GM12878 (cell line): Measurements from ENCODE around the gene PTPRC. TPM values are rescaled to one million over a fixed set of nuclear protein-coding genes. Genes with fewer than 3 reads are reported as not detected.

Experiments used
- ATAC-seq: fragments of 200-7000 bp; cut with Tn5 transposase; 3 replicates; pipeline ENCODE4 v1.9.1; 2020; ENCODE audit warnings: mild to moderate bottlenecking, moderate library complexity
- BruUV-seq: library from RNA; stranded (reverse); fragments of 400-500 nt; replicated peaks from 2 replicates; lab custom pipeline; 2021; lab: Mats Ljungman, UMichigan
- CTCF ChIA-PET: fragments of 300-600 bp; sonication (Branson Sonifier 250); formaldehyde crosslinking; extraction: SDS; loops from one replicate; lab custom pipeline; 2021; ENCODE audit warnings: inconsistent platforms; lab: Yijun Ruan, JAX
- POLR2A ChIA-PET: fragments of 350-600 bp; formaldehyde crosslinking; extraction: SDS; loops from one replicate; lab custom pipeline; 2021; ENCODE audit warnings: inconsistent platforms; lab: Charles Lee
- RAD21 ChIA-PET: fragments of 300-600 bp; sonication (Branson Sonifier 250); formaldehyde crosslinking; loops from one replicate; lab custom pipeline; 2023; ENCODE audit warnings: antibody characterized with exemption; ENCODE audit not compliant: unreplicated experiment; lab: Charles Lee
- SMC1A ChIA-PET: fragments of 300-600 bp; sonication (Branson Sonifier 250); formaldehyde crosslinking; loops from one replicate; lab custom pipeline; 2023; ENCODE audit not compliant: unreplicated experiment, uncharacterized antibody; lab: Charles Lee
- DNase-seq: peaks from one replicate; pipeline ENCODE4 v3.0.0-alpha.2; 2011; ENCODE audit warnings: low read depth, low spot score
- FAIRE-seq: peaks from 3 replicates; lab custom pipeline; 2011; peaks lifted over from hg19 to GRCh38; lab: Jason Lieb, UNC
- H2AFZ ChIP-seq: 2 replicates; pipeline ENCODE4 v1.6.0; 2011; ENCODE audit warnings: low read depth, low read length, control low read depth; ENCODE audit not compliant: control insufficient read depth
- H3K27ac ChIP-seq: 2 replicates; pipeline ENCODE4 v1.5.1; 2011; ENCODE audit warnings: control low read depth; ENCODE audit not compliant: control insufficient read depth, insufficient read depth
- H3K27me3 ChIP-seq, 2 experiments: replicated peaks in 1 of 2; 2 replicates each; pipeline versions ENCODE4 v1.6.0 to v1.6.1; 2011; ENCODE audit warnings: low read length in 1 of 2; ENCODE audit not compliant: control insufficient read depth in 2 of 2, insufficient read depth in 2 of 2
- H3K36me3 ChIP-seq, 2 experiments: 2 replicates each; pipeline ENCODE4 v1.5.1; 2011; ENCODE audit warnings: low read length in 1 of 2; ENCODE audit not compliant: control insufficient read depth in 2 of 2, insufficient read depth in 2 of 2
- H3K4me1 ChIP-seq: 2 replicates; pipeline ENCODE4 v1.6.1; 2011; ENCODE audit warnings: mild to moderate bottlenecking, low read length, moderate library complexity, mixed read lengths; ENCODE audit not compliant: control insufficient read depth, insufficient read depth
- H3K4me2 ChIP-seq: 2 replicates; pipeline ENCODE4 v1.6.0; 2011; ENCODE audit warnings: control low read depth; ENCODE audit not compliant: control insufficient read depth, insufficient read depth
- H3K4me3 ChIP-seq: fragments of 200-600 bp; sonication (generic); 2 replicates; pipeline ENCODE4 v1.5.1; 2016
- H3K79me2 ChIP-seq: 2 replicates; pipeline ENCODE4 v1.6.0; 2011; ENCODE audit warnings: low read length; ENCODE audit not compliant: control insufficient read depth, insufficient read depth
- H3K9ac ChIP-seq: 2 replicates; pipeline ENCODE4 v1.8.0; 2011; ENCODE audit warnings: low read length, control low read depth, mixed read lengths; ENCODE audit not compliant: control insufficient read depth, insufficient read depth
- H3K9me3 ChIP-seq: replicated peaks from 3 replicates; pipeline ENCODE4 v1.5.1; 2011; ENCODE audit warnings: mild to moderate bottlenecking, low read length; ENCODE audit not compliant: control insufficient read depth, insufficient read depth
- H4K20me1 ChIP-seq: 2 replicates; pipeline ENCODE4 v1.6.0; 2011; ENCODE audit not compliant: control insufficient read depth, insufficient read depth
- JUND ChIP-seq: IDR thresholded peaks from 2 replicates; pipeline ENCODE4 v1.6.1; 2012; ENCODE audit warnings: low read depth, mild to moderate bottlenecking, low read length, improper control_type of control experiment, moderate library complexity
- MEF2A ChIP-seq: IDR thresholded peaks from 2 replicates; pipeline ENCODE4 v1.6.1; 2011; ENCODE audit warnings: low read depth, mild to moderate bottlenecking, low read length, moderate library complexity; ENCODE audit not compliant: insufficient read depth
- NFXL1 ChIP-seq: fragments of 450-650 bp; IDR thresholded peaks from 2 replicates; pipeline ENCODE4 v1.6.1; 2017; ENCODE audit warnings: antibody characterized with exemption, mild to moderate bottlenecking, borderline replicate concordance
- POLR2AphosphoS2 ChIP-seq: IDR thresholded peaks from 2 replicates; pipeline ENCODE4 v1.6.1; 2011; ENCODE audit warnings: low read depth, mild to moderate bottlenecking, low read length, improper control_type of control experiment, moderate library complexity
- RUNX3 ChIP-seq: IDR thresholded peaks from 2 replicates; pipeline ENCODE4 v1.6.1; 2012; ENCODE audit warnings: low read length, inconsistent platforms
- SREBF1 ChIP-seq: IDR thresholded peaks from 2 replicates; pipeline ENCODE4 v1.6.1; 2012; ENCODE audit warnings: mild to moderate bottlenecking, low read length
- STAT1 ChIP-seq: fragments of 450-650 bp; conservative IDR thresholded peaks from 2 replicates; pipeline ENCODE4 v1.6.1; 2014; ENCODE audit warnings: antibody characterized with exemption, mild to moderate bottlenecking
- WGBS: methylation state at CpG from one replicate; pipeline ENCODE4 v1.1.6; 2016; ENCODE audit warnings: low lambda C conversion rate; ENCODE audit not compliant: insufficient replicate concordance, insufficient coverage; ENCODE audit errors: missing lambda C conversion rate; 5-methylcytosine and 5-hydroxymethylcytosine counted together
- in situ Hi-C: fragments of 300-500 bp; cut with MboI; formaldehyde crosslinking; loops from 9 replicates; pipeline ENCODE4 v1.14.3; 2018; ENCODE audit warnings: mixed read lengths
- intact Hi-C: fragments of 100-400 bp; cut with micrococcal nuclease; formaldehyde crosslinking; loops from one replicate; pipeline ENCODE4 v1.14.2; 2022; ENCODE audit not compliant: unreplicated experiment
- polyA plus RNA-seq, 11 experiments: library from polyadenylated mRNA; depleted of rRNA in 4 of 11; unstranded in 6 of 11; stranded (reverse) in 5 of 11; fragments of >200 nt; fragmentation: Nextera tagmentation in 4 of 11; fragmentation: Illumina TruSeq in 1 of 11; extraction: Ambion mirVana in 4 of 11; extraction: Trizol in 1 of 11; gene quantifications; 1 replicate in 1 of 11; 2 replicates in 10 of 11; pipeline versions ENCODE4 v1.2.1 to v1.2.3, GENCODE V29; 2011 to 2016; ENCODE audit warnings: inconsistent platforms in 2 of 11, missing spikeins in 2 of 11, low read depth in 1 of 11
- total RNA-seq, 4 experiments: library from RNA; depleted of rRNA in 3 of 4; stranded (reverse); fragments of >200 nt in 3 of 4; fragmentation: Illumina TruSeq in 1 of 4; extraction: Trizol in 1 of 4; gene quantifications; 2 replicates each; pipeline versions ENCODE4 v1.2.1 to v1.2.3, GENCODE V29; 2013 to 2021
- TF ChIP-seq, protein P1 (sequence below): fragments of 450-650 bp; formaldehyde crosslinking; IDR thresholded peaks from 2 replicates; pipeline ENCODE4 v1.5.0; 2022; ENCODE audit warnings: mild to moderate bottlenecking, missing genetic modification characterization

The PTPRC gene
- total and polyA plus RNA-seq, 10 of the 15 experiments (the other 5 are each of a cell fraction or from before 2014, with no cell fraction given) = 72.9 to 221 (median 118) TPM

DNA sequence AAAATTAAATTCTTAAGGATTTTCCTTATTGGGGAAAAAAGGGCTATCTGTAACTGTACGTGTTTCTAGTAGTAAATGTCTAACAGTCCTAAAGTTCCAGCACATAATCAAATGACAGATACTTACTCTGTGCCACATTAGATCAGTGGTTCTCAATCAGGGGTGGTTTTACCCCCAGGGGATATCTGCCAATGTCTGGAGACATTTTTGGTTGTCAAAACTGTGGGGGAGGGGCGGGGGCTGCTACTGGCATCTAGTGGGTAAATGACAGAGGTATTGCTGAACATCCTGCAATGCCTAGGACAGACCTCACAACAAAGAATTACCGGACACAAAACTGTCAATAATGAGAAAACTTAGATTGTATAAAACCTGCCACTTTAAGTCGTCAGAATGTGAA, 33.4 kb upstream of the PTPRC start:
- WGBS = 73% methylated on average over 4 of the region's 4 CpGs
- Histone ChIP-seq H3K9me3 (peaks cover 6% of the 10 kb centered on the region; the same call in 2 of the 3 replicates), H4K20me1 (no peaks in the 10 kb centered on the region), H3K27ac (no peak overlapping the region), H2AFZ (no peak overlapping the region), H3K36me3 (no peaks in the 10 kb centered on the region), H3K27me3 (no peaks in the 10 kb centered on the region), H3K9ac (no peak overlapping the region), H3K4me2 (no peak overlapping the region), H3K79me2 (no peaks in the 10 kb centered on the region), H3K4me3 (no peak overlapping the region)
- FAIRE-seq (peak; percentile 27), ATAC-seq (no peak), DNase-seq (no peak)
- ChIA-PET RAD21 (interaction anchor here (1.0 to 3.2 kb wide), 5 partner anchors 16 to 64 kb away, joined by 3 to 40 read pairs (median 4); no protein-coding TSS in a partner anchor), CTCF (interaction anchor here (0.7 to 5.2 kb wide), 9 partner anchors 11 to 397 kb away, joined by 3 to 45 read pairs (median 4); no protein-coding TSS in a partner anchor), SMC1A (interaction anchor here (1.0 to 10.1 kb wide), 13 partner anchors 9 to 78 kb away, joined by 3 to 183 read pairs (median 5); no protein-coding TSS in a partner anchor), POLR2A (interaction anchor here (0.7 to 3.7 kb wide), 7 partner anchors 10 to 843 kb away, joined by 3 to 25 read pairs (median 4); no protein-coding TSS in a partner anchor)
- intact Hi-C loops = no loop called here
- no TSS peak for BruUV-seq
- in situ Hi-C loops = no loop called here
- TF ChIP-seq NFXL1 (no peak), SREBF1 (no peak), STAT1 (no peak), JUND (no peak), MEF2A (no peak), POLR2AphosphoS2 (no peak), RUNX3 (no peak)
- TF ChIP-seq, protein P1, sequence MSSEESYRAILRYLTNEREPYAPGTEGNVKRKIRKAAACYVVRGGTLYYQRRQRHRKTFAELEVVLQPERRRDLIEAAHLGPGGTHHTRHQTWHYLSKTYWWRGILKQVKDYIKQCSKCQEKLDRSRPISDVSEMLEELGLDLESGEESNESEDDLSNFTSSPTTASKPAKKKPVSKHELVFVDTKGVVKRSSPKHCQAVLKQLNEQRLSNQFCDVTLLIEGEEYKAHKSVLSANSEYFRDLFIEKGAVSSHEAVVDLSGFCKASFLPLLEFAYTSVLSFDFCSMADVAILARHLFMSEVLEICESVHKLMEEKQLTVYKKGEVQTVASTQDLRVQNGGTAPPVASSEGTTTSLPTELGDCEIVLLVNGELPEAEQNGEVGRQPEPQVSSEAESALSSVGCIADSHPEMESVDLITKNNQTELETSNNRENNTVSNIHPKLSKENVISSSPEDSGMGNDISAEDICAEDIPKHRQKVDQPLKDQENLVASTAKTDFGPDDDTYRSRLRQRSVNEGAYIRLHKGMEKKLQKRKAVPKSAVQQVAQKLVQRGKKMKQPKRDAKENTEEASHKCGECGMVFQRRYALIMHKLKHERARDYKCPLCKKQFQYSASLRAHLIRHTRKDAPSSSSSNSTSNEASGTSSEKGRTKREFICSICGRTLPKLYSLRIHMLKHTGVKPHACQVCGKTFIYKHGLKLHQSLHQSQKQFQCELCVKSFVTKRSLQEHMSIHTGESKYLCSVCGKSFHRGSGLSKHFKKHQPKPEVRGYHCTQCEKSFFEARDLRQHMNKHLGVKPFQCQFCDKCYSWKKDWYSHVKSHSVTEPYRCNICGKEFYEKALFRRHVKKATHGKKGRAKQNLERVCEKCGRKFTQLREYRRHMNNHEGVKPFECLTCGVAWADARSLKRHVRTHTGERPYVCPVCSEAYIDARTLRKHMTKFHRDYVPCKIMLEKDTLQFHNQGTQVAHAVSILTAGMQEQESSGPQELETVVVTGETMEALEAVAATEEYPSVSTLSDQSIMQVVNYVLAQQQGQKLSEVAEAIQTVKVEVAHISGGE (CRISPR knock-in tag) = no peak
- TF ChIP-seq, all 136 proteins: peak for 0
- H3K4me1 ChIP-seq = peaks cover 3% of the 10 kb centered on the region
